ENCODE measurements around the gene SUOX.
A peak's percentile ranks its signal among the peaks of the same experiment; 100 is the strongest.
"Not testable (repeated sequence)": the region's sequence is repeated elsewhere in the genome, so short reads cannot be mapped to it uniquely, and the experiment has no call there.

SUOX gene

DNA sequence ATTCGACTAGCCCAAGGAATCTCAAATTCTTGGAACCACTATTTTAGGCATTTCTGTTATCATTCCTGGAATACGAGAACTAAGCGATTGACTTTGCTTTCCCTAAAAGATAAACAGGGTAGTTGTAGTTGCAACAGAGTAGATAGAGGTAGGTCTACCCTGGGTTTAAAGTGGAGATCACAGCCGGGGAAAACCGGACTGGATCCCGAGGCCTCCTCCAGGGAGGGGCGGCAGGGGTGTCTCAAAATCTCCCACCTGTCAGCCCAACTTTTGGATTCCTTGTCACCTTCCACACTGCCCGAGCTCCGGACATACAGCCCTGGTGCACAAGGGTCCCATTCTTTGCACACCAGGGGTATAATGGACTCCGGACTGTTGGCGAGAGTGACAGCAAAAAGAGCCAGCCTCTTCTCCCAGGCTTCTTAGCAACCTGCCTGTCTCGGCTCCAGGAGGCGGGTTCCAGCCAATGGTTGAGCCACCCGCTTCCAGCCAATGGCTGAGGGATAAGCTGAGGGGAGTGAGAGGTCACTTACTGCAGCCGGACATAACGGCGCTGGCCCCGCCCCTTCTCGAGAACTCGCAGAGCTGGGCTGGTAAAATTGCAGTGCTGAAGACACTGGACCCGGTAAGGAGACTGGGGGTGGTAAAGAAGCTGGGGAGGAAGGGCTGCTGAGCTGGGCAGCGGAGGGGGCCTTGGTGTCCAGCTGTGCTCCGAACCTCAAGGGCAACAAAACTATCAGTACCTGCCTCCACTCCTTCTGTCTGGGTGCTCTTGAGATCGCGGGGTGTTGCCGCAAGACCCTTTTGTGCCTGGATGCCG, at the start of gene SUOX:
SUOX (plus strand) TSS at position 562 of the 820 bp plus-strand sequence. CDS start 4,946 bp downstream, outside the sequence.
- DNase-seq = no peak

DNA sequence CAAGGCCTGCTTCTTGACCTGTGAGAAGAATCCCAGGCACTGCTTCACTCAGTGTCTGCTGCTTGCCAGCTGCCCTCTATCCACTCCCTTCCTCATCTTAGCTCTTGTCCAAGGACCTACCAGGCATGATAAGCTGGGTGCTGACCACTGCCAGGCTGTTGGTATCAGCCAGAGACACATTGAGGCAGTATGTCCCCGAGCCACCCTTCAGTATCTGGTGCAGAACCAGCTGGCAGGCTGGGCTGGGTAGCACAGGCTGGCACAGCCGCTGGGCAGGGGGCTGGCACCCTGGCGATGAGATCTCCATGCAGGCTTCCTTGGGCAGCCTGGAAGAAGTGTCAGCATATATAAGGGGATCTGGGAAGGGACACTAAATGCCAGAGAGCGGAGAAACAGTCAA, 41.7 kb upstream of the SUOX start:
- DNase-seq = no peak

DNA sequence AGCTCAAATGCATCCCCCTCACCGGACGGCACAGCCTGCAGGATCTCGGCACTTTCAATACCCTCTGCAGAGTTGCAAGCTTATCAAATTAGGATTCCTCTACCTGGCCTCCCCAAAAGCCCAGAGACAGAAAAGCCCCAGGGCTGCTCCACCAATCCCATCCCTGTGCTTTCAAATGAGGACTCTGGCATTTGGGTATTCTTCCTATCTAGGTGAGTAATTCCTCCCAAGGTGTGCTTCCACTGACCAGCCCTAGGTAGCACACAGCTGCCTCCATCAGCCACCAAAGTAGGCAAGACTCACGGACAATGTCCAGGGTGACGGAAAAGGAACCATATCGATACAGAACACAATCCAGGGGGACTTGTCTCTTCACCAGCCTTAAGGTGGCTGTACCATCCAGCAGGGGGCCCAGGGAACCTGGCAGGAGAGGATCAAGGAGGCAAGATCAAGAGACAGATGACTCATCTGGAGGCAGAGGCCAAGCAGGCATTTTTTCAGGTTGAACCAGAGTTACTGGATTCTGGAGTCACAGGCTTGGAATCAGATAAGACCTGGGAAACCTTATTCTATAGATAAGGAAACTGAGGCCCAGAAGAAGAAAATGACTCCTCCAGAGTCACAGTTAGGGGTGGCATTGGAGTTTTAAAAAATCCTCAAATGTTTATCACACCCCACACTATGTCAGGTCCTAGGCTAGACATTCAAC, 41.1 kb upstream of the SUOX start:
- no peak for DNase-seq

DNA sequence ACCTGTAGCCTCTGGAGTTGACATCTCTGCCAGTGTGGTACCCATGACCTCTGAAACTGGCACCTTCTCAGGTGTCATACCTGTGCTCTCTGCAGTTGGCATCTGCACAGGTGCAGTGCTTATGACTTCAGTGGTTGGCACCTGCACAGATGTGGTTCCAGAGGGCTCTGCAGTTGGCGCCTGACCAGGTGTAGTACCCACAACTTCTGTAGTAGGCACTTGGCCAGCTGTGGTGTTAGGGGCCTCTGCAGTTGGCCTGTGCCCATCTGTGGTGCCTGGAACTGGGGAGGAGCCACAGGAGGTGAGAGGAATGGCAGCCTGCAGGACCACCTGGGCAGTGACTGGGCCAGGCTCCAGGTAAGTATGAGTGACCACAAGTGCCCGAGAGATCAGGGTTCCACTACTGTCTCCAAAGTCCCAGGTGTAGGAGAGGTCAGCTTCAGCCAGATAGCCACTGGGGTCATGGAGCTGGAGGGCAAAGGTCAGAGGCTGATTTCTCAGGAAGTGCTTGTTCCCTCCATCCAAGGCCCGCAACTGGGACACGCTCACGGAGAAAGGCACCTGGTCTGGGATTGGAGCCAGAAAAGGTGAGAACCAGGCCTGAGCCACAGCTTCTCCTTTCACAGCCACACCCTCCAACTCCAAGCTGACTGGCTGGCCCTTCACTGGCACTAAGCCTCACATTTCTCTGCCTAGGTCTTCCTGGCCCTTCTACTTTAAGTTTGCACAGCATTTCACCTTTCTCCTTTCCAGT, 39.8 kb upstream of the SUOX start:
- no peak for DNase-seq

DNA sequence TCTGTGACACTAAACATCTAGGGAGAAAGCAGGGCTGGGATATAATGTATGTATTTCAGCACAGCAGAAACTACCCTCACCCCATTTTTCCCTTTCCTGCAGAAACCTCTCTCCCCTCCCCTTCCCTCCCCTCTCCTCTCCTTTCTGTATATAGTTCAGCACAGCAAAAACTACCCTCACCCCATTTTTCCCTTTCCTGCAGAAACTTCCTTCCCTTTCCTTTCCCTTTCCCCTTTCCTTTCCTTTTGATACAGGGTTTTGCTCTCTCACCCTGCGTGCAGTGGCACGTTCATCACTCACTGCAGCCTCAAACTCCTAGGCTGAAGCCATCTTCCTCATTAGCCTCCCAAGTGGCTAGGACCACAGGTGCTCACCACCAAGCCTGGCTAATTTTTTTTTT, 33.3 kb upstream of the SUOX start:
- no peak for DNase-seq

DNA sequence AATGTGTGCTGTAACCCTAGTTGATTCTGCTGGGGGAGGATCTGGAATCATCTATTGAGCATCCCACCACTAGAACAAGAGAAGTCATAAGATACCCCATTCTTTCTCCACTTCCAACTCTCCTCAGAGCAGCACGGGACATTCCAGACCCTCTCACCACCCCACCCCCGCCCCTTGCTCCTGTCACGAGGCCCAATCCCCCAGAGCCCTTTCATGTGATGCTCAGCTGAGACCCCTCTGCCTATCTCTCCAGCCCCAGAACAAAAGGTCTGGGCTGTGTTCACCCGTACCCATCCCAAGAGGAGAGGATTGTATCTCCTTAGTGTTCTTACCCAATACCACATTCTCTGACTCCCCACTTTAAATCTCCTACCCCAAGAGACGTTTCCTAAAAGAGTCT, 31.8 kb upstream of the SUOX start:
- no peak for DNase-seq

DNA sequence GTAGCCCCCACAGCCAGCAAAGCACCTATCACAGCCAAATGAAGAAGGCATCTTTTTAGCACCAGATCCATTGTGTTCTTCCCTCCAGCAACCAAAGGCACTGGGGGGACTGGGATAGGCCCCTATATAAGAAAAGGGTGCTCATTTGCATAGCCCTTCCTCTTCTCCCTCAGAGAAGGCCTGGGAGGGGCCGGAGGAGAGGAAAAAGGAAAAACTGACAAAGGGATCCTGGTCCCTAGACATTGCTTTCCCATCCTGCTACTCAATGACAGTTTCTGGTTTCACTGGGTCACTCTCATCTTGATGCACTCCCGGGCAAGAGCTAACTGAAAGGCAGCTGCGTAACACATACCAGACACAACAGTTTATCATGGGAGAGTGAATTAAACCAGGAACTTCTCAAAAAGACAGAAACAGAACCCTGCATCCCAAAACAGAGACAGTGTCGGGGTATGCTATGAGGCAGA, 31.1 kb upstream of the SUOX start, which contains the start of gene PMEL:
PMEL (minus strand) TSS at position 102 of the 467 bp plus-strand sequence; CDS start at position 71, 31 bp downstream.
- no peak for DNase-seq

DNA sequence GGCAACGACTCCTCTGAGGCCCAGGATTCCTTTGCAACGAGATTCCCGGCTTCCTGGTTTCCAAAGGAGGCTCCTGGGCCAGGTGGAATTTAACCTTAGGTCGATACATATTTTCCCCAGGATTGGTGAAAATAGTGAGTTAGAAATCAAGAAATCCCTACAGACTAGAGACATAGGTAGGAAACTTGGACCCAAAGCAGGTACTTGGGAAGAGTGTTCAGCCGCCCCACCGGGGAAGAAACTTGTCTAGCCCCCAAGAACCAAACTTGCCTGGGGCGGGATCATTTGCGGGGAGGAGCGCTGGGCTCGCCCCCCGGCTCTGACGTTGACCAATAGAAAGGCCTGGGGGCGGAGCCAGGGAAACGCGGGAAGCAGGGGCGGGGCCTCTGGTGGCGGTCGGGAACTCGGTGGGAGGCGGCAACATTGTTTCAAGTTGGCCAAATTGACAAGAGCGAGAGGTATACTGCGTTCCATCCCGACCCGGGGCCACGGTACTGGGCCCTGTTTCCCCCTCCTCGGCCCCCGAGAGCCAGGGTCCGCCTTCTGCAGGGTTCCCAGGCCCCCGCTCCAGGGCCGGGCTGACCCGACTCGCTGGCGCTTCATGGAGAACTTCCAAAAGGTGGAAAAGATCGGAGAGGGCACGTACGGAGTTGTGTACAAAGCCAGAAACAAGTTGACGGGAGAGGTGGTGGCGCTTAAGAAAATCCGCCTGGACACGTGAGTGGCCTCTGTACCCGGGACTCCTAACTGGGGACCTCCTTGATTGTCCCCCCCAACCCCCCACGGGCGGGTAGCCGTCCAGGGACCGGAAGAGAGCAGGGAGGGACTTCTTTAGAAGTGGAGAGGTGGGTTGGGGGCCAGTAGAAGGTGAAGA, 30.4 kb upstream of the SUOX start, which contains the start of gene CDK2:
CDK2 (plus strand) TSS at position 423 of the 874 bp plus-strand sequence; CDS start at position 602, 179 bp downstream.
- DNase-seq = peak; percentile 78

DNA sequence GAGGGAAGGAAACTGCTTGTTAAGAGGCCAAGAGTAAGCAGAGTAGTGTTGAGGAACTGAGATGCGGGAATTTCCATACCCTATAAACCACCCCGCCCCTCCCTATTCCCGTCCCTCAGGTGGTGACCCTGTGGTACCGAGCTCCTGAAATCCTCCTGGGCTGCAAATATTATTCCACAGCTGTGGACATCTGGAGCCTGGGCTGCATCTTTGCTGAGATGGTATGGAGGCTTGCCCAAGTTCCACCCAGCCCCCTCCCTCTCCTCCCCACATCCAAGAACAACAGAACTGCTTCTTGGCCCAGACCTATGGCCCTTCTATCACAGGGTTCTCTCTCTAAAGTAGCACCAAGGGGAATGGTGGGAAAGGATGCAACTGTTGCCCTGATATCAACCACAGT, 27.7 kb upstream of the SUOX start:
- DNase-seq = no peak

DNA sequence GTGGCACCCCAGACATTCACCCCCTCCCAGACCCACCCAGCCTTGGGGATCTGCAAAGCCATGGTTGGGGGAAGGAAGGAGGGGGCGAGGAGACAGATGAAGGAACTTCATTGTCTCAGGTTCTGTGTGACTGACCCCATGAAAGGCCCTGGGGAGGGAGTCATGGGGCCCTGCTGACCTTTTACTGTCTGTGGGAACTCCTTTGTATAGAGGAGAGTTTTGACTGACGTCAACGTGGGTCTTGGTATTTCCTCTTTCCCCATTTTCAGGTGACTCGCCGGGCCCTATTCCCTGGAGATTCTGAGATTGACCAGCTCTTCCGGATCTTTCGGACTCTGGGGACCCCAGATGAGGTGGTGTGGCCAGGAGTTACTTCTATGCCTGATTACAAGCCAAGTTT, 26.3 kb upstream of the SUOX start:
- DNase-seq = no peak

DNA sequence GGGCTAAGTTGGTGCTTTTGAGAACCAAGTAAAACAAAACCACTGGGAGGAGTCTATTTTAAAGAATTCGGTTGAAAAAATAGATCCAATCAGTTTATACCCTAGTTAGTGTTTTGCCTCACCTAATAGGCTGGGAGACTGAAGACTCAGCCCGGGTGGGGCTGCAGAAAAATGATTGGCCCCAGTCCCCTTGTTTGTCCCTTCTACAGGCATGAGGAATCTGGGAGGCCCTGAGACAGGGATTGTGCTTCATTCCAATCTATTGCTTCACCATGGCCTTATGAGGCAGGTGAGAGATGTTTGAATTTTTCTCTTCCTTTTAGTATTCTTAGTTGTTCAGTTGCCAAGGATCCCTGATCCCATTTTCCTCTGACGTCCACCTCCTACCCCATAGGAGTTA, 25.0 kb upstream of the SUOX start:
- DNase-seq = no peak

DNA sequence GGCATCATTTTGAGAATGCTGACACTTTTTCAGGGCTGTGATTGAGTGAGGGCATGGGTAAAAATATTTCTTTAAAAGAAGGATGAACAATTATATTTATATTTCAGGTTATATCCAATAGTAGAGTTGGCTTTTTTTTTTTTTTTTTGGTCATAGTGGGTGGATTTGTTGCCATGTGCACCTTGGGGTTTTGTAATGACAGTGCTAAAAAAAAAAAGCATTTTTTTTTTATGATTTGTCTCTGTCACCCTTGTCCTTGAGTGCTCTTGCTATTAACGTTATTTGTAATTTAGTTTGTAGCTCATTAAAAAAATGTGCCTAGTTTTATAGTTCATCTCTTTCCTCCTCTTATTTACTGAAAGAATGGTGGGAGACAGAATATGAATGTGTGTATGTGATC, 24.6 kb upstream of the SUOX start:
- DNase-seq = no peak

DNA sequence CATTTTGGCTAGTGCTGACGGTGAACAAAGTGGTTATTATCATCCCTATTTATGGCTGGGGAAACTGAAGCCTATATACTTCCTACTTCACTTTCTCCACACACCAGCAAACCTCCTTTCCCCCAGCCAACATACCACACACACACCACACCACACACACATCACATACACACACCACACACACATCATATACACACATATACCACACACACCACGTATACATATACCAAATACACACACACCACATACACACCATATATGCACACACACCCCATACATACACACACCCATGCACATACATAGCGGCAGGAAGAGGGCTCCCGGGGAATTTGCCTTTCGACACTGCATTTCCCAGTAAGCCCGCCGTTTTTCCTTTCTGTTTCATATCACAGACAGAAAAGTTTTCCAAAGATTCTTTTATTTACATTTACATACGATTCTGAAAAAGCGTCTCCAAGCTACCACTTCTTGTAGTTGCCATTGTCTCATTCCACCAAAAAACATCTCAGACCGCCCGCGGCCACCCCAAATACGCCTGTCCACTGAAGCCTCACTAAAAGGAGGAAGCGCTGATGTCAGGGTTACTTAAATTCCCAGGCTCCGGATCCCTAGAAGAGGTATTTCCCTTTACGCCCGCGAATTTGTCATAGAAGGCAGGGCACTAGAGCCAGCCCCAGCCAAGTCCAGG, 24.0 kb upstream of the SUOX start:
- no peak for DNase-seq

DNA sequence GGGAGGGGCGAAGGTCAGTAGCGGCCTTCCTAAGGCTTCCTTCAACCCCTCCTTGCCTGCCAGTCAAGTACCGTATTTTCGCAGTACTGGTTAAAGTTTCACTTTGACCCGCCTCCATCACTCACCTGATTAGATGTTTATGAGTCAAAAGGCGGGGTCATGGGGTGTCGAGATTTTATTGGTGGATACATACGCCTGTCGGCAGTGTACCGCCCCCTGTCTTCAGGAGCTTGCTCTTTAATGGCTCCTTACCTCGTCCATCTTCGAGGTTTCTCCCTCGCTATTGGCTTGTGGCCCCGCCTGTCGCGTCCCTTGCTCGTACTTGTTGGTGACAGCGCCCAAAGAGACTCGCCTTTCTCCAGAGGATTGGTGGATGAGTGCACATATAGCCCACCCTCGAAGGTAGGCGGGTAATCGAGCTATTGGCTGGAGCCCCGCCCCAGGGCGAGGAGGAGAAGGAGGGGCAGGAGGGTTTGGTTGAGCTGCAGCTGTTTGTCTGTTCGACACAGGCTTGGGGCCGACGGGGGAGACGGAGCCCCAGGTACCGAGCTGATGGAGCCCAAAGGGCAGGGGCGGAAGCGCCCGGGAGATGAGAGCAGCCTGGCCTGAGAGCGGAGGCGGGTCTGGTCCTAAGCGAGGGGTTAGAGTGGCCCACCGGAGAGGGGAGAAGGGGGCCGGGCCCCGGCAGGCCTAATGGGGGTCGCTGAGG, 23.3 kb upstream of the SUOX start, which contains the start of gene RAB5B:
RAB5B (plus strand) TSS at position 480 of the 709 bp plus-strand sequence. CDS start 12,883 bp downstream, outside the sequence.
- peak; percentile 98 for DNase-seq

DNA sequence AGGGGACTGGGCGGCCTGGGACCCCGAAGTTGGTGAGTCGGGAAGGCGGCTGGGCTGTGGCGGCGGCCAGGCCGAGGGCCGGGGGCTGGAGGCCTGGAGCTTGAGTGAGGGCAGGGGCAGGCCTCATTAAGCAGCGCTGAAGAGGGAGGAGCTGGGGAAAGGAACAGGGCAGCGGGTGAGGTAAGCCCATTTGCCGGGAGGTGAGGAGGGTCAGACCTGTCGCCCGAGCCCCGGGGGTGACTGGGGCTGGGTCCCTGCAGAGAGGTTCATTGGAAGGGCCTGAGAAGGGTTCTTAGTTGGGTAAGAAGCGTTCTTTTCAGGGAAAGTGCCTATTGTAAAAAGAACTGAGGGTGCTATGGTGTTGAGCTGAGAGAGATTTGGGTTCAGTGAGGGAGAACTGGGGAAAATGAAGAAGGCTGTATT, 22.8 kb upstream of the SUOX start:
- DNase-seq = no peak

DNA sequence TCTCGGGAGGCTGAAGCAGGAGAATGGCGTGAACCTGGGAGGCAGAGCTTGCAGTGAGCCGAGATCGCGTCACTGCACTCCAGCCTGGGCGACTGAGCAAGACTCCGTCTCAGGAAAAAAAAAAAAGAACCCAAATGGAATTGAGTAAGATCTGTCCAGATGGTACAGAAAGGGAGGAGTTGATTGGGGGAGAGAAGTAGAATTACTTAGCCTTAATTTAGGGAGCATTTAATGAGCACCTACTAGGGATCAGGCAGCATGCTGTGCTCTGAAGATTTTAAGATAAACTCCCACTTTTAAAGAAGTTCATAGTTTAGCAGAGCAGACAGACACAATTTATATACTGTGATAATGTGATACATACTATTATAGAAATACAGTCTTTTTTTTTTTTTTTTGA, 18.7 kb upstream of the SUOX start:
- DNase-seq = no peak

DNA sequence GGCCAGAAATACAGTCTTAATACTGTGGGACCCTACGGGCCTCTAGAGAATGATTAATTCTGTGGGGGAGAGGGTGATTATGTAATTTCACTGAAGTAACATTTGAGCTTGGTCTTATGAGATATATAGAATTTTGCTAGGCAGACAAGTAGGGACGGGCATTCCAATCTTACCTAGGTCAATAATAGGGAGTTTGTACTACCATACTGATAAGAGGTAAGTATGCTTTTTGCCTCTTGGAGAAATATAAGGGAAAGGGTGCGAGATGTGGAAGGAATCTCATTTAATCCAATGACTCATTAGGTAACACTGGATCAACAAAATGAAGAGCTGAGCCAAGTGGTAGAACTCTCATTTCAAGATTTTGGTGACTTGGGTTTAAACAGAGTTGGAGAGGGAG, 18.0 kb upstream of the SUOX start:
- no peak for DNase-seq

DNA sequence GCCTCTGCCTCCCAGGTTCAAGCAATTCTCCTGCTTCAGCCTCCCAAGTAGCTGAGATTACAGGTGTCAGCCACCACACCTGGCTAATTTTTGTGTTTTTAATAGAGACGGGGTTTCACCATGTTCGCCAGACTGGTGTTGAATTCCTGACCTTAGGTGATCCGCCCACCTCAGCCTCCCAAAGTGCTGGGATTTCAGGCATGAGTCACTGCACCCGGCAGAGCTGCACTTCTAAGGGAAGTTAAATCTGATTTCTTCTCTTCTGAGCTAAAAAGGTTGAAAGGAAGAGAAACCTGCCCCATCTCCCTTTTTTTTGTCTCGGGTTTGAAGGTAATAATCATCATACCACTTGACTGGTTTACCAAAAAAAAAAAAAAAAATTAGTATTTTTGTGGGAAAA, 15.2 kb upstream of the SUOX start:
- DNase-seq = not testable (repeated sequence)

DNA sequence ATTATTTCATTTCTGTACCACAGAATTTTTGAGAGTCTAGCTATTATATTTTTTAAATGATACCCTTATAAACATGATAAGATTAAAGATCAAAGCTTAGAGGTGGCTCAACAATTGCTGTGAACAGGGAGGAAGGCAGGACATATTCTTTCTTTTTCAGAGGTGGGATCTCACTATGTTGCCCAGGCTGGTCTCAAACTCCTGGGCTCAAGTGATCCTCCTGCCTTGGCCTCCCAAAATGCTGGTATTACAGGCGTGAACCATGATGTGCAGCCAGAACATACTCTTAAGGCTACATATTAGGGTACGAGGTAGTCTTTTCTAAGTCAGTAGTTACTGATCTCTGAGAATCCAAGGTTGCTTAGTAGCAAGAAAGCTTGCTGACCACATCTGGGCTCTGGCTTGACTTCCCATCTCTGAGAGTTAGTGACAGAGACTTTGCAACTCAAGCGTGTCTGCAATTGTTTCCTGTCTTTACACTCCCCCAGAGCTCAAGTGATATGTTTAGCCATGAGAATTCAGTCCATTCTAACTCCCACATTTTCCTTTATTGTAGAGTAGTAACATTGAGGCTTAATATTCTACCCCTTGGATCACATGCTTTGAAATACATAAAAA, 14.6 kb upstream of the SUOX start:
- DNase-seq = no peak

DNA sequence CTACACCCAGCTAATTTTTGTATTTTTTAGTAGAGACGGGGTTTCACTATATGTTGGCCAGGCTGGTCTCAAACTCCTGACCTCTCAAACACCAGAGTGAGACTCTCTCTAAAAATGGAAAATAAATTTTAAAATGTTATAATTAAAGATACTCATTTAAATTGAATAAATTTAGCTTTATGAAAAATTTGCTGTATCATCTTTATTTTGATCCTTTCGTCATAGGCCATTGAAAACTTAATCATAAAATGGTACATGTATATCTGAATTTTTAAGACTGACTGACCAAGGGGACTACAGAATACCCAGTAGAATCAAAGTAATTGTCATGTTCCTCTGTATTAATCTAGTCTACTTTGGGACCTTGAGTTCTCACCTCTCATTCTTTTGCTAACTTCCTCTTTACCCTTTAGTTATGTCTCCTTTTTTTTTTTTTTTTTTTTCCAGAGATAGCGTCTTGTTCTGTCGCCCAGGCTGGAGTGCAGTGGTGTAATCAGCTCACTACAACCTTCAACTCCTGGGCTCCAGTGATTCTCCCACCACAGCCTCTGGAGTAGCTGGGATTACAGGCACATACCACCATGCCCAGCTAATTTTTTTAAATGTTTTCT, 13.7 kb upstream of the SUOX start:
- no peak for DNase-seq

All from activated effector memory CD4-positive, alpha-beta T cell treated with Interleukin-2 at 50 U/mL for 16 hours (primary cell).